Right lobe of liver (tissue), 6 donors: ENCODE data around the gene LARP4B. TPM values are rescaled to one million over a fixed set of nuclear protein-coding genes. Genes with fewer than 3 reads are reported as not detected.

Experiments
- ATAC-seq, 4 donors: fragments of 200-7000 bp; cut with Tn5 transposase; one replicate each; pipeline ENCODE4 v1.9.1; 2020; ENCODE audit warnings: mild to moderate bottlenecking in 4 of 4, moderate library complexity in 4 of 4
- DNase-seq, 3 donors: peaks; one replicate each; pipeline ENCODE4 v3.0.0-alpha.2; 2020
- H3K27ac ChIP-seq, 3 donors: fragments of 200-600 bp; one replicate each; pipeline ENCODE4 v1.8.0; 2022
- H3K27me3 ChIP-seq, 2 donors: fragments of 200-600 bp; one replicate each; pipeline ENCODE4 v1.8.0; 2022
- H3K36me3 ChIP-seq, 4 donors: fragments of 200-600 bp; sonication (generic) in 1 of 4; one replicate each; pipeline versions ENCODE4 v1.5.1 to v1.8.0; 2017 to 2022; ENCODE audit warnings: control low read depth in 1 of 4
- H3K4me1 ChIP-seq, 4 donors: fragments of 200-600 bp; sonication (generic) in 1 of 4; one replicate each; pipeline versions ENCODE4 v1.5.1 to v1.8.0; 2017 to 2022; ENCODE audit warnings: control low read depth in 1 of 4
- H3K4me3 ChIP-seq, 3 donors: fragments of 200-600 bp; one replicate each; pipeline ENCODE4 v1.8.0; 2022
- H3K9me3 ChIP-seq, 4 donors: fragments of 200-600 bp; sonication (generic) in 1 of 4; one replicate each; pipeline versions ENCODE4 v1.5.1 to v1.8.0; 2017 to 2022; ENCODE audit warnings: control low read depth in 1 of 4
- CTCF ChIP-seq, 4 donors: fragments of 200-600 bp in 3 of 4; fragments of 450-650 bp in 1 of 4; IDR thresholded peaks; one replicate each; pipeline versions ENCODE4 v1.5.1 to v1.8.0; 2016 to 2022; ENCODE audit warnings: antibody characterized with exemption in 4 of 4, mild to moderate bottlenecking in 2 of 4
- POLR2A ChIP-seq: fragments of 450-650 bp; IDR thresholded peaks from one replicate; pipeline ENCODE4 v1.6.1; 2017; ENCODE audit warnings: antibody characterized with exemption, mild to moderate bottlenecking
- WGBS: methylation state at CpG from one replicate; pipeline ENCODE4 v1.1.6; 2018; ENCODE audit warnings: low coverage, low lambda C conversion rate; ENCODE audit not compliant: insufficient coverage; ENCODE audit errors: missing lambda C conversion rate; 5-methylcytosine and 5-hydroxymethylcytosine counted together
- intact Hi-C, 2 donors: fragments of 100-400 bp; cut with DNase I; formaldehyde crosslinking; loops; one replicate each; pipeline versions ENCODE4 v1.11.2 to v1.14.1; 2022
- total RNA-seq, 6 experiments: library from RNA; depleted of rRNA in 2 of 6; stranded (reverse); fragments of >200 nt in 2 of 6; fragmentation: NEBNext Ultra II Directional in 3 of 6; extraction: Animal tissue kit (Norgen Biotek cat#: 25700) in 3 of 6; gene quantifications; one replicate each; pipeline versions ENCODE4 v1.1.0 to v1.2.4, GENCODE V29; 2016 to 2023
- donor health status: DM: no; HTN: yes; CAD: no.
- donor health status: DM: no; HTN: no; CAD: no.
- donor health status: DM: no; HTN: no; CAD: no.
- donor health status: DM: no; HTN: yes; CAD: no.
- donor health status: DM: no; HTN: yes; CAD: no.

Gene LARP4B
- total RNA-seq, 6 experiments from 2014 or later: 22.4 to 35.9 (median 31.7) TPM

DNA sequence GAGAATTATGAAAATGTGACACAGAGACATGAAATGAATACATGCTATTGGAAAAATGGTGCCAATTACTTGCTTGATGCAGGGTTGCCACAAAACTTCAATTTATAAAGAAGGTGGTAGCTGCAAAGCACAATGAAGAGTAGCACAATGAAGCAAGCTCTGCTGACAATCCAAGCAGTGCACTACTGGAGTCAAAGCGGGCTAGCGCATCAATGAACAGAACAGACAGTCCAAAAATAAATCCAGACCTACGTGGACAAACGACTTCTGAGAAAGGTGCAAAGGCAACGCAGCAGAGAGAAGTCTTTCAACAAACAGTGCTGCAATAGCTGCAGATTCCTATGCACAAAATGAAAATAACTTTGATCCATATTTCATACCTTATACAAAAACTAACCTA lies 75.8 kb downstream of the LARP4B start:
- DNase-seq: no peak
- Histone ChIP-seq H3K4me1 (peaks cover 0 to 11% (median 0%) of the 10 kb centered on the region in 4 donors), H3K27ac (no peak overlapping the region), H3K9me3 (no peaks in the 10 kb centered on the region), H3K4me3 (no peak overlapping the region), H3K27me3 (no peaks in the 10 kb centered on the region), H3K36me3 (peaks cover 0 to 7% (median 3%) of the 10 kb centered on the region in 4 donors)
- TF ChIP-seq CTCF (IDR thresholded peaks at IDR 0.05) (no peak), POLR2A (no peak)
- WGBS: 91% methylated on average over 5 of the region's 5 CpGs
- intact Hi-C loops: no loop called here
- no peak for ATAC-seq

DNA sequence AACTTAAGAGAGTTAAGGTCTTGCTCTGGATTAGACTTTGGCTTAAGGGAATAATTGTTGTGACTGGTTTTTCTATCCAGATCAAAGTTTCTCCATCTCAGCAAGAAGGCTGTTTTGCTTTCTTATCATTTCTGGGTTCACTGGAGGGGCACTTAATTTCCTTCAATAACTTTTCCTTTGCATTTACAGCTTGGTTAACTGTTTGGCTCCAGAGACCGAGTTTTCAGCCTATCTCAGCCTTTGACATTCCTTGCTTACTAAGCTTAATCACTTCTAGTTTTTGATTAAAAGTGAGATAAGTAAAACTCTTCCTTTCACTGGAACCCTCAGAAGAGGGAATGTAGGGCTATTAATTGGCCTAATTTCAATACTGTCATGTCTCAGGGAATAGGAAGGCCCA lies 76.4 kb downstream of the LARP4B start:
- peaks cover 0 to 11% (median 1%) of the 10 kb centered on the region in 4 donors for H3K4me1 ChIP-seq
- H3K27ac ChIP-seq: no peak overlapping the region
- H3K36me3 ChIP-seq: peaks cover 0 to 6% (median under 1%) of the 10 kb centered on the region in 4 donors
- no peak overlapping the region for H3K4me3 ChIP-seq
- H3K27me3 ChIP-seq: no peaks in the 10 kb centered on the region
- intact Hi-C loops: no loop called here
- DNase-seq: no peak
- no peaks in the 10 kb centered on the region for H3K9me3 ChIP-seq
- 87% methylated on average over 1 of the region's 1 CpG for WGBS
- no peak for TF ChIP-seq POLR2A
- TF ChIP-seq CTCF (IDR thresholded peaks at IDR 0.05): no peak
- no peak for ATAC-seq

- Histone ChIP-seq H3K9me3 (no peaks in the 10 kb centered on the region), H3K4me1 (peaks cover 0 to 11% (median 1%) of the 10 kb centered on the region in 4 donors), H3K27ac (peak overlapping the region in 1 of 3 donors; percentile 10), H3K4me3 (no peak overlapping the region), H3K36me3 (peaks cover 0 to 3% (median 0%) of the 10 kb centered on the region in 4 donors), H3K27me3 (no peaks in the 10 kb centered on the region)
- intact Hi-C loops: no loop called here
- TF ChIP-seq POLR2A (no peak), CTCF (IDR thresholded peaks at IDR 0.05) (no peak)
- DNase-seq (no peak), ATAC-seq (peak in 2 of 4 donors; percentile 40 to 62)
Observed at GRCh38 chr10:853017-853416, 78.5 kb downstream of the LARP4B start.

GRCh38 chr10:852386-852785 lies 79.1 kb downstream of the LARP4B start:
- Histone ChIP-seq H3K9me3 (no peaks in the 10 kb centered on the region), H3K4me1 (peaks cover 0 to 11% (median 1%) of the 10 kb centered on the region in 4 donors), H3K27me3 (no peaks in the 10 kb centered on the region), H3K36me3 (peaks cover 0 to 3% (median 0%) of the 10 kb centered on the region in 4 donors), H3K4me3 (no peak overlapping the region), H3K27ac (no peak overlapping the region)
- intact Hi-C loops: no loop called here
- TF ChIP-seq CTCF (IDR thresholded peaks at IDR 0.05) (no peak), POLR2A (no peak)
- 16% methylated on average over 3 of the region's 3 CpGs for whole genome bisulfite sequencing
- peak; percentile 28 to 69 (median 61) for ATAC-seq
- no peak for DNase-seq

DNA sequence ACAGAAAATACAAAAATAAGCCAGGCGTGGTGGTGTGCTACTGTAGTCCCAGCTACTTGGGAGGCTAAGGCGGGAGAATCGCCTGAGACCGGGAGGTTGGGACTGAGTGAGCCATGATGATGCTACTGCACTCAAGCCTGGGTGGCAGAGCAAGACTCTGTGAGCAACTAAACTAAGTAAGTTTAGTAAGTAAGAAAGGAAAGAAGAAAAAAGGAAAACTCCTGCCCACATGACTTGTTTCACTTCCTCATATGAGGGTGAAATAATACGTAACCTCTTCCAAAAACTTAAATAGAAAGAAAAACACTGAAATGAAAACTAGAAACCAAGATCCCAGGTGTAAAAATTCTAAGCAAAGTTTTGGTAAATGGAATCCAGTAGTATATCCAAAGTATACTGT lies 79.6 kb downstream of the LARP4B start:
- intact Hi-C loops: no loop called here
- peak in 1 of 4 donors; percentile 16 for ATAC-seq
- Histone ChIP-seq H3K36me3 (peaks cover 0 to 3% (median 0%) of the 10 kb centered on the region in 4 donors), H3K9me3 (no peaks in the 10 kb centered on the region), H3K27me3 (no peaks in the 10 kb centered on the region), H3K27ac (no peak overlapping the region), H3K4me3 (no peak overlapping the region), H3K4me1 (peaks cover 0 to 11% (median 1%) of the 10 kb centered on the region in 4 donors)
- 84% methylated on average over 5 of the region's 5 CpGs for WGBS
- DNase-seq: no peak
- TF ChIP-seq POLR2A: no peak
- no peak for TF ChIP-seq CTCF (IDR thresholded peaks at IDR 0.05)
